Astrocyte of the cerebellum (primary cell): ENCODE results near the gene ANAPC16.

Experiments
- DNase-seq: peaks from one replicate; pipeline ENCODE4 v3.0.0-alpha.2; 2011; ENCODE audit warnings: low read depth
- H3K4me3 ChIP-seq: 2 replicates; pipeline ENCODE4 v1.5.1; 2011; ENCODE audit warnings: mild to moderate bottlenecking, low read depth, low read length, moderate library complexity
- in situ Hi-C: cut with HindIII; loops from 2 replicates; pipeline ENCODE4 v1.10.0; 2017; ENCODE audit warnings: low sequenced_read_pairs
- TF ChIP-seq, protein P1 (sequence below): IDR thresholded peaks from 2 replicates; pipeline ENCODE4 v1.5.1; 2012; ENCODE audit warnings: low read length, low read depth, moderate library complexity, mild to moderate bottlenecking; ENCODE audit errors: missing control alignments

Gene ANAPC16

GRCh38 chr10:72260239-72260975, 44.6 kb downstream of the ANAPC16 start:
- H3K4me3 ChIP-seq: peak overlapping the region; percentile 27
- DNase-seq: no peak
- in situ Hi-C loops: no loop called here
- TF ChIP-seq, protein P1, sequence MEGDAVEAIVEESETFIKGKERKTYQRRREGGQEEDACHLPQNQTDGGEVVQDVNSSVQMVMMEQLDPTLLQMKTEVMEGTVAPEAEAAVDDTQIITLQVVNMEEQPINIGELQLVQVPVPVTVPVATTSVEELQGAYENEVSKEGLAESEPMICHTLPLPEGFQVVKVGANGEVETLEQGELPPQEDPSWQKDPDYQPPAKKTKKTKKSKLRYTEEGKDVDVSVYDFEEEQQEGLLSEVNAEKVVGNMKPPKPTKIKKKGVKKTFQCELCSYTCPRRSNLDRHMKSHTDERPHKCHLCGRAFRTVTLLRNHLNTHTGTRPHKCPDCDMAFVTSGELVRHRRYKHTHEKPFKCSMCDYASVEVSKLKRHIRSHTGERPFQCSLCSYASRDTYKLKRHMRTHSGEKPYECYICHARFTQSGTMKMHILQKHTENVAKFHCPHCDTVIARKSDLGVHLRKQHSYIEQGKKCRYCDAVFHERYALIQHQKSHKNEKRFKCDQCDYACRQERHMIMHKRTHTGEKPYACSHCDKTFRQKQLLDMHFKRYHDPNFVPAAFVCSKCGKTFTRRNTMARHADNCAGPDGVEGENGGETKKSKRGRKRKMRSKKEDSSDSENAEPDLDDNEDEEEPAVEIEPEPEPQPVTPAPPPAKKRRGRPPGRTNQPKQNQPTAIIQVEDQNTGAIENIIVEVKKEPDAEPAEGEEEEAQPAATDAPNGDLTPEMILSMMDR: no peak

DNA sequence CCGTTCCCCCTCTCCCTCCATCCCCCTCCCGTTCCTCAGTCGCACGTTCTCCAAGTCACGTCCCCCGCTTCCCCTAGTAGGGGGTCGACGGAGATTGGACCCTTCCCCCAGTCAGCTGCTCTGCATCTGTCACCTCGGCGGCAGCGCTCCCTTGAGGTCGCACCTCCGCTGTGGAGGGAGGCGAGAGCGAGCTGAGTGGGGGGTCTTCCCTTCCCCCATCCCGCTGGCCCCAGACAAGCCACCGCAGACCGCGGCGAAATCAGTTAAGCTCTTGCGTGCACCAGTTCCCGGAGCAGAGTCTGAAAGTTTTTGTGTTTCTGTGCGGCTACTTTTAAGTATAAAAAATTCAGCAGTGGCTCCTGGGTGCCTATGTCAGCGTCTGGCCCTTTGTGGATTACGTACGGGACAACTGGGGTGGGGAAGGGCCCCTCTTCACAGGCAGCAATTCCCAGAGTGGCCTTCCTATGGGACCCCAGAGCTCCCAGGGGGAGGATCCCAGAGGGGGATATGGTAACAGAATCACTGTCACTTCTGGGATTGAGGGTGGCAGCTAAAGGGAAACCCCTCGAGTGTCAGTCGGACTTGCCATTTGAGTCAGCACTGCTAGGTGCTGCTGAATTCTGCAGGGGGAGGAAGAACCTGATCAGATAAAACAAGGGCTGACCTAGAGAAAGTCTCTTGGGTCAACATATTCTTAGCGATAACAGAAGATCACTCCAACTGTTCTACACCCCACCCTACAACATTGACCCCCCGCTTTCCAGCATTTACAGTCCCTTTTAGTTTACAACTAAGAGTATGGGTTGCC, 45.4 kb downstream of the ANAPC16 start:
- peak; percentile 56 for DNase-seq
- H3K4me3 ChIP-seq: peak overlapping the region; percentile 27
- in situ Hi-C loops: no loop called here
- TF ChIP-seq, protein P1: no peak

- no peak overlapping the region for H3K4me3 ChIP-seq
- in situ Hi-C loops: no loop called here
- no peak for DNase-seq
- TF ChIP-seq, protein P1: no peak
Measured at GRCh38 chr10:72261784-72262404, 46.1 kb downstream of the ANAPC16 start.

DNA sequence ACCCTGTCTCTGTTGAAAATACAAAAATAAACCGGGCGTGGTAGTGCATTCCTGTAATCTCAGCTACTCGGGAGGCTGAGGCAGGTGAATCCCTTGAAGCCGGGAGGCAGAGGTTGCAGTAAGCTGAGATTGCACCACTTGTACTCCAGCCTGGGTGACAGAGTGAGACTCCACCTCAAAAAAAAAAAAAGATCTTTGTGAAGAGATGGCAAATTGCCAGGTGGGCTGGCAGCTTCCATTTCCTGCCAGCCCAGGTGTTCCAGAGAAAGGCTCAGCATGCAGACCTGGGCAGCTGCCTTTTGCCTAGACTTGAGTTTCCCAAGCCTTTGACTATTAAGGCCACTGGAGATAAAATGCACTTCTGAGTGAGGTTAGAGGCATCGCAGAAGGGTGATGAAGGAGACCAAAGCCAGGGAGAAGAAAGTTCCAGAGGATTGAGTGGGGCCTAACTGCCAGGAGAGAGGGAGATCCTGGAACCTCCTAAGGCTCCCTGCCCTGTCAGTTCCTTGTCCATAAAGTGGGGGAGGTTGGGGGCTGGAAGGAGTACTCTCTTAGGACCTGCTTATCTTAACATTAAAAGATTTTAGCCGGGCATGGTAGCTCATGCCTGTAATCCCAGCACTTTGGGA, 47.9 kb downstream of the ANAPC16 start:
- no peak for DNase-seq
- no peak overlapping the region for H3K4me3 ChIP-seq
- in situ Hi-C loops: no loop called here
- TF ChIP-seq, protein P1: no peak

DNA sequence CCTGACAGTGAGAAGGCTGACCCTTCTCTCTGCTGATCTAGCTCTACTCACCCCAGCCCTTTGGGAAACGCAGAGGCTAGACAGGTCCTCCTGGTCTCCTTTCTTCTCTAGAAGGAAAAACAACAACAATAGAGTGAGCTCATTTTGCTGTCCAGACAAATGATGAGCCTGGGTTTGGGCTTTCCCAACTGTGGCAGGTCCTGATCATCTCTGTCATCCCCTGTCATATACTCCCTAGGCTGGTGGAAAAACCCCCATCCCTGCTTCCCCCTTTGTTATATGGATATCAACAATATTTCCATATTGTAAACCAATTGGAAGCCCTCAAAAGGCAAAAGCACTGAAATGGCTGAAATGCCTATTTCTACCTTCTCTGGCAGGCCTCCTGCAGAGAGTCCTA, 48.7 kb downstream of the ANAPC16 start:
- in situ Hi-C loops: no loop called here
- TF ChIP-seq, protein P1: no peak
- H3K4me3 ChIP-seq: no peak overlapping the region
- no peak for DNase-seq

DNA sequence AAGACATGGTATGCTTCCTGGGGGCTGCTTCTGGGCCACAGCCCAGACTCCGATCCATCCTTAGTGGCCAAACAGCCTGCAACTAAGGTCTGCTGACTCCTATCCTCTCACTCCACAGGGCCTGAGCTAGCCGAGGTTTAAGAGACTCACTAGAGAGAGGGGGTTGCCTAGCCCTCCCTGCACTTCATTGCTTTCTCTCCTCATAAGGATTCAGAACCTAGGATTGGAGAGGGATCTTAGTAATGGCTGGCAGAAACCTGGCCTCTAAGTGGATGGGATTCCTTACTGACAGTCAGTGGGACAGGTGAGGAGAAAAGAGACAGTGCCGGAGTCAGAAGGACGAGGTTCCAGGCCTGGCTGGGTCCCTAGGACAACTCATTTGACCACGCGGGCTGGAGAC, 49.7 kb downstream of the ANAPC16 start:
- TF ChIP-seq, protein P1: no peak
- DNase-seq: no peak
- no peak overlapping the region for H3K4me3 ChIP-seq
- in situ Hi-C loops: no loop called here
